WI38 (cell line): ENCODE measurements around the gene SYNE4.

ENCODE experiments used
- H3K4me3 ChIP-seq: 2 replicates; pipeline ENCODE4 v1.5.1; 2011; ENCODE audit warnings: low read depth, mild to moderate bottlenecking, control low read depth, low read length
- TF ChIP-seq, protein P1 (sequence below): IDR thresholded peaks from 2 replicates; pipeline ENCODE4 v1.5.1; 2012; ENCODE audit warnings: low read depth, mild to moderate bottlenecking, control low read depth, low read length

SYNE4 gene

DNA sequence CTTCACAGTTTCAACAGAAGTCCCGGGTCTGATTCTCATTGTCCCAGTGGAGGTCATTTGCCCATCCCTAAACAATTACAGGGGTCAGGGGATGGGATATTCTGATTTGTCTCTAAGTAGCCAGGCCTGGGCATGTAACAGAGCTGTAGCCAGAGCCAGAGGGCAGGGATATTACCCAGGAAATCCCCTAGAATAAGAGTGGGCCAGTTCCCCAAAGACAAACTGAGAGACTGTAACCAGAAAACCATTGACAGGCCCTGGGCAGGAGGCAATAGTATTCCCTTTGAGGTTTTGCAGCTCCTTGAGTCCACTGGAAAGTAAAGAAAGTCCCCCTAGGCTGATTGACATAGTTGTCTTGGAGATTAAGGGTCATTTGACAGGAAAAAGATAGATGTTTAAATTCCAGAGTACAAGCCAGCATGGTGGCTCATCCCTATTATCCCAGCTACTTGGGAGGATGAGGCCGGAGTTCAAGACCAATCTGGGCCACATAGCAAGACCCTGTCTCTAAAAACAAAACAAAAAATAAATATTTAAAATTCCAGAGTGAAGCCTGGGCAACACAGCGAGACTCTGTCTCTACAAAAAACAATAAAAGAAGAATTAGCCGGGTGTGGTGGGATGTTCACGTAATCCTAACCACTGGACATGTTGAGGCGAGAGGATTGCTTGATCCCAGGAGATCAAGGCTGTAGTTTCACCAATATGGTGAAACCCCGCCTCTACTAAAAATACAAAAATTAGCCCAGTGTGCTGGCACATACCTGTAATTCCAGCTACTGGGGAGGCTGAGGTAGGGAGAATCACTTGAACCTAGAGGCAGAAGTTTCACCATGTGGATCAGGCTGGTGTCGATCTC is 15.5 kb downstream of the SYNE4 start:
- TF ChIP-seq, protein P1, sequence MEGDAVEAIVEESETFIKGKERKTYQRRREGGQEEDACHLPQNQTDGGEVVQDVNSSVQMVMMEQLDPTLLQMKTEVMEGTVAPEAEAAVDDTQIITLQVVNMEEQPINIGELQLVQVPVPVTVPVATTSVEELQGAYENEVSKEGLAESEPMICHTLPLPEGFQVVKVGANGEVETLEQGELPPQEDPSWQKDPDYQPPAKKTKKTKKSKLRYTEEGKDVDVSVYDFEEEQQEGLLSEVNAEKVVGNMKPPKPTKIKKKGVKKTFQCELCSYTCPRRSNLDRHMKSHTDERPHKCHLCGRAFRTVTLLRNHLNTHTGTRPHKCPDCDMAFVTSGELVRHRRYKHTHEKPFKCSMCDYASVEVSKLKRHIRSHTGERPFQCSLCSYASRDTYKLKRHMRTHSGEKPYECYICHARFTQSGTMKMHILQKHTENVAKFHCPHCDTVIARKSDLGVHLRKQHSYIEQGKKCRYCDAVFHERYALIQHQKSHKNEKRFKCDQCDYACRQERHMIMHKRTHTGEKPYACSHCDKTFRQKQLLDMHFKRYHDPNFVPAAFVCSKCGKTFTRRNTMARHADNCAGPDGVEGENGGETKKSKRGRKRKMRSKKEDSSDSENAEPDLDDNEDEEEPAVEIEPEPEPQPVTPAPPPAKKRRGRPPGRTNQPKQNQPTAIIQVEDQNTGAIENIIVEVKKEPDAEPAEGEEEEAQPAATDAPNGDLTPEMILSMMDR: no peak
- no peak overlapping the region for H3K4me3 ChIP-seq

DNA sequence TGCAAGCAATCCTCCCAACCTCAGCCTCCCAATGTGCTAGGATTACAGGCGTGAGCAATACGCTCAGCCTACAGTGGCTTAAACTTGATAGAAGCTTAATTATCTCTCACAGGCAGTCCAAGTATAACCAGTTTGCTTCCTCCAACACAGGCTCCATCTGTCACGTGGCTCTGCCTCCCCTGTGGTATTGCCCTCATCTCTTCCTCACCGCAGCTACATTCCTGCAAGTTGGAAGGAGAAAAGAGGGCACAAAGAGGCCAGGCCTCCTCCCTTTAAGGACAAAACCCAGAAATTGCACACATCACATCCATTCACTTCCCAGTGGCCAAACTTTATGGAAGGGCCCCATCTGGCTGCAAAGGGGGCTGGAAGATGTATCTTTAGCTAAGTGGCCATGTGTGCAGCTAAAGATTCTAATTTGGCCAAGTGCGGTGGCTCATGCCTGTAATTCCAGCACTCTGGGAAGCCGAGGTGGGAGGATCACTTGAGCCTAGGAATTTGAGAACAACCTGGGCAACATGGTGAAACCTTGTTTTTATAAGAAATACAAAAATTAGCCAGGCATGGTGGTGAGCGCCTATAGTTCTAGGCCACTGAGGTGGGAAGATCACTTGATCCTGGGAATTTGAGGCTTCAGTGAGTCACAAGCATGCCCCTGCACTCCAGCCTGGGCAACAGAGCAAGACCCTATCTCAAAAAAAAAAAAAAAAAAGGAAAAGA is 16.7 kb downstream of the SYNE4 start:
- TF ChIP-seq, protein P1: no peak

DNA sequence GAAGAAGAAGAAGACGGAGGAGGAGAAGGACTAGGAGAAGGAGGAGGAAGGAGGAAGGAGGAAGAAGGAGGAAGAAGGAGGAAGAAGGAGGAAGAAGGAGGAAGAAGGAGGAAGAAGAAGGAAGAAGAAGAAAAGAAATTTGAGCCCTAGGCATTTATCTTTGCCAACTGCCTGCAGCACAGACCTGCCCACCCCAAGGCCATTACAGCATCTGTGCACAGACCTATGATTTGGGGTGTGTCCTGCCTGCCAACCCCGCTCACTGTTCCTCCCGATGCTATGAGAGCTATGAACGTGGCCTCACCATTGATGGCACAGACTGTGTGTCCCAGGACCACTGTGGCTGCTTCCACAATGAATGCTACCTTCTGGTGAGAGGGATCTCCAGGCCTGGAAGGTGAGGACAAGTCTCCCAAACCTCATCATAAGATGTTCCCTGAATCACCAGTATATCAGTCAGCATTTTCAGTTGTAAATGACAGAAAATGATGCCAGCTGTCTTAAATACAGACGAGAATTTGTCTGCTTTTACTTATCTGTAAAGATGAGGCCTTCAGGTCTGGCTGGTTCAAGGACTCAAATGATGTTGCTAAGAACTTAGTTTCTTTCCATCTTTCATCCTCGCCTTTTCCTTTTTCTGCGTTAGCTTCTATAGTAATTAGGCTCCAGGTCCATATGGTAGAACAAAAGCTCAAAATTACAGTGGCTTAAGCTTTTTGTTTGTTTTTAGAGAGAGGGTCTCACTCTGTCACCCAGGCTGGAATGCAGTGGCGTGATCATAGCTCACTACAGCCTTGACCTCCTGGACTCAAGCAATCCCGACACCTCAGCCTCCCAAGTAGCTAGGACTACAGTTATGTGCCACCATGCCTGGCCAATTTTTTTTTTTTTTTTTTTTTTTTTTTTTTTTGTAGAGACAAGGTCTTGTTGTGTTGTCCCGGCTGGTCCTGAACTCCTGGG is 17.6 kb downstream of the SYNE4 start:
- no peak overlapping the region for H3K4me3 ChIP-seq
- TF ChIP-seq, protein P1: no peak

More for the DNA sequence above, 16.7 kb downstream of the SYNE4 start:
- no peak overlapping the region for H3K4me3 ChIP-seq

DNA sequence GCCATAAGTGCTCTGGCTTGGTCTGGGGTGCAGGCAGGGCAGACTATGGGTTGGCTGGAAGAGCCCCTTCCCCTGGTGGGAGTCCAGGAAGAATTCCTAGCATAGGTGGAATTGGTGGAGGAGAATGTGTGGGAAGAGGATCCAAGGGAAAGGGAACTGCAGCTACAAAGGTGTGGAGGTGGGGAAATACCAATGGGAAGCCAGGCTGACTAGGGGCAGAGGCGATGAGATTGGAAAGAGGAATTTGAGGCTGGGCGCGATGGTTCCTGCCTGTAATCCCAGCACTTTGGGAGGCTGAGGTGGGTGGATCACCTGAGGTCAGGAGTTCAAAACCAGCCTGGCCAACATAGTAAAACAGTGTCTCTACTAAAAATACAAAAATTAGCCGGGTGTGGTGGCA is 18.5 kb downstream of the SYNE4 start:
- H3K4me3 ChIP-seq: no peak overlapping the region
- TF ChIP-seq, protein P1: no peak

DNA sequence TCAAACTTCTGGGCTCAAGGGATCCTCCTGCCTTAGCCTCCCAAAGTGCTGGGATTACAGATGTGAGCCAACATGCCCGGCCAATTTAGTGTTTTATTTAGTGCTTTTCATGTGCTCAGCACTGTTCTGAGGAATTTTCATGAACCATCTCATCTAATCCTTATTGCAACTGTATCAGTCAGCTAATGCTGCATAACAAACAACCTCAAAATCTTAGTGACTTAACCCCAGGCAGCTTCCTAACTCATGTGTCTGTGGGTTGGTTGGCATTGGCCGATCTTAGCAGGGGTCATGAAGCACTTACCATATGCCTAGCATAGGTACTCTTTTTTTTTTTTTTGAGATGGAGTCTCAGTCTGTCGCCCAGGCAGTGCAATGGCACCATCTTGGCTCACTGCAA is 19.8 kb downstream of the SYNE4 start:
- TF ChIP-seq, protein P1: no peak

DNA sequence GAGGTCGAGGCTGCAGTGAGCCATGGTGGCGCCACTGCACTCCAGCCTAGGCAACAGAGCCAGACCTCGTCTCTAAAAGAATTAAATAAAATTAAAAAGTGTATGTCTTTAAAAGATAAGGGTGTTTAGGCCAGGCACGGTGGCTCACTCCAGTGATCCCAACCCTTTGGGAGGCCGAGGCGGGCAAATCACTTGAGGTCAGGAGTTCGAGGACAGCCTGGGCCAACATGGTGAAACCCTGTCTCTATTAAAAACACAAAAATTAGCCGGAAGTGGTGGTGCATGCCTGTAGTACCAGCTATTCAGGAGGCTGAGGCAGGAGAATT is 21.1 kb downstream of the SYNE4 start:
- TF ChIP-seq, protein P1: no peak
- no peak overlapping the region for H3K4me3 ChIP-seq

More for the DNA sequence above, 19.8 kb downstream of the SYNE4 start:
- no peak overlapping the region for H3K4me3 ChIP-seq
